ENCODE results near the gene PLAC1. TPM values are rescaled to one million over a fixed set of nuclear protein-coding genes. Genes with fewer than 3 reads are reported as not detected.

Gene PLAC1
- polyA plus RNA-seq, 1 donor from 2014 or later, result not detected

DNA sequence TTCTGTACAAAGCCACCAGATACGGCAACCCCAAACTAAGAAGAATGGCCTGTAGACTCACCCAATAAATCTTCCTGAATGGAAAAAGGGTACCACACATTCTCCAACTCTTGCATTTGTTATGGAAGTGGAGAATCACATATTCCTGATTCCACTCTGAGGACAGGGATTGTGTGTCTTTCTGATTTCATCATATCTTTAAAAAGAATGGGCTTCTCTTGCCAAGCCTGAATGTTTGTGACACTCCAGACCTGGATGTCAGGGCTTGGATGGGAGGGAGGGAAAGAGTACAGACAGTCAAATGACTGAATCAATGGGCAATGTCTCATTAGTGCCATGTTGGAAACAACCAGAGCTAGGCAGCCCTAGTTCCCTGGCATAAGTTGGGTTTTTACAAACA is 77.4 kb downstream of the PLAC1 start:
- Histone ChIP-seq H3K9me2 (ENCODE audit: insufficient read depth, low read length) (no peaks in the 10 kb centered on the region), H3F3A (ENCODE audit: insufficient read depth, low read length, poor library complexity, severe bottlenecking) (no peaks in the 10 kb centered on the region), H3K27me3 (ENCODE audit: insufficient read depth, low read depth, low read length) (no peaks in the 10 kb centered on the region), H3K79me2 (replicated peaks; ENCODE audit: insufficient read depth, low read length) (no peaks in the 10 kb centered on the region), H3K27ac (ENCODE audit: low read length) (no peak overlapping the region), H4K20me1 (ENCODE audit: insufficient read depth) (no peaks in the 10 kb centered on the region), H2AFZ (ENCODE audit: low read depth, low read length) (no peak overlapping the region), H3K4me3 (ENCODE audit: low read length) (no peak overlapping the region), H3K9me3 (ENCODE audit: low read length) (no peaks in the 10 kb centered on the region), H3K36me3 (ENCODE audit: insufficient read depth, low read length) (no peaks in the 10 kb centered on the region), H3K4me2 (ENCODE audit: low read length) (no peak overlapping the region), H3K9ac (ENCODE audit: low read length) (no peak overlapping the region)
- TF ChIP-seq RAD21 (conservative IDR thresholded peaks at IDR 0.05), result no peak
- no peak for TF ChIP-seq MXI1 (conservative IDR thresholded peaks at IDR 0.05; ENCODE audit: poor library complexity, severe bottlenecking)
- TF ChIP-seq, protein P1, sequence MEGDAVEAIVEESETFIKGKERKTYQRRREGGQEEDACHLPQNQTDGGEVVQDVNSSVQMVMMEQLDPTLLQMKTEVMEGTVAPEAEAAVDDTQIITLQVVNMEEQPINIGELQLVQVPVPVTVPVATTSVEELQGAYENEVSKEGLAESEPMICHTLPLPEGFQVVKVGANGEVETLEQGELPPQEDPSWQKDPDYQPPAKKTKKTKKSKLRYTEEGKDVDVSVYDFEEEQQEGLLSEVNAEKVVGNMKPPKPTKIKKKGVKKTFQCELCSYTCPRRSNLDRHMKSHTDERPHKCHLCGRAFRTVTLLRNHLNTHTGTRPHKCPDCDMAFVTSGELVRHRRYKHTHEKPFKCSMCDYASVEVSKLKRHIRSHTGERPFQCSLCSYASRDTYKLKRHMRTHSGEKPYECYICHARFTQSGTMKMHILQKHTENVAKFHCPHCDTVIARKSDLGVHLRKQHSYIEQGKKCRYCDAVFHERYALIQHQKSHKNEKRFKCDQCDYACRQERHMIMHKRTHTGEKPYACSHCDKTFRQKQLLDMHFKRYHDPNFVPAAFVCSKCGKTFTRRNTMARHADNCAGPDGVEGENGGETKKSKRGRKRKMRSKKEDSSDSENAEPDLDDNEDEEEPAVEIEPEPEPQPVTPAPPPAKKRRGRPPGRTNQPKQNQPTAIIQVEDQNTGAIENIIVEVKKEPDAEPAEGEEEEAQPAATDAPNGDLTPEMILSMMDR (IDR thresholded peaks at IDR 0.05; ENCODE audit: poor library complexity, severe bottlenecking), result no peak
- TF ChIP-seq TAF1 (IDR thresholded peaks at IDR 0.05; ENCODE audit: low read depth), result no peak
- no peak for TF ChIP-seq SMC3 (conservative IDR thresholded peaks at IDR 0.05; ENCODE audit: poor library complexity)
- TF ChIP-seq EZH2 (IDR thresholded peaks at IDR 0.05; ENCODE audit: borderline replicate concordance, insufficient read depth, low read length, poor library complexity, severe bottlenecking), result no peak
- no peak for TF ChIP-seq EP300 (conservative IDR thresholded peaks at IDR 0.05; ENCODE audit: poor library complexity, severe bottlenecking)
- no peak for TF ChIP-seq POLR2AphosphoS5 (IDR thresholded peaks at IDR 0.05)
- no peak for TF ChIP-seq REST (IDR thresholded peaks at IDR 0.05; ENCODE audit: borderline replicate concordance)

- H2AFZ ChIP-seq (ENCODE audit: low read depth, low read length), result no peak overlapping the region
- H3K36me3 ChIP-seq (ENCODE audit: insufficient read depth, low read length), result no peaks in the 10 kb centered on the region
- H3K9ac ChIP-seq (ENCODE audit: low read length), result no peak overlapping the region
- H4K20me1 ChIP-seq (ENCODE audit: insufficient read depth), result no peaks in the 10 kb centered on the region
- H3F3A ChIP-seq (ENCODE audit: insufficient read depth, low read length, poor library complexity, severe bottlenecking), result no peaks in the 10 kb centered on the region
- no peak overlapping the region for H3K4me2 ChIP-seq (ENCODE audit: low read length)
- no peaks in the 10 kb centered on the region for H3K9me2 ChIP-seq (ENCODE audit: insufficient read depth, low read length)
- no peaks in the 10 kb centered on the region for H3K27me3 ChIP-seq (ENCODE audit: insufficient read depth, low read depth, low read length)
- TF ChIP-seq POLR2AphosphoS5 (IDR thresholded peaks at IDR 0.05) (no peak), EP300 (conservative IDR thresholded peaks at IDR 0.05; ENCODE audit: poor library complexity, severe bottlenecking) (no peak), EZH2 (IDR thresholded peaks at IDR 0.05; ENCODE audit: borderline replicate concordance, insufficient read depth, low read length, poor library complexity, severe bottlenecking) (no peak), TAF1 (IDR thresholded peaks at IDR 0.05; ENCODE audit: low read depth) (no peak)
- TF ChIP-seq, protein P1 (IDR thresholded peaks at IDR 0.05; ENCODE audit: poor library complexity, severe bottlenecking), result no peak
- no peak overlapping the region for H3K27ac ChIP-seq (ENCODE audit: low read length)
- H3K4me3 ChIP-seq (ENCODE audit: low read length), result no peak overlapping the region
- no peaks in the 10 kb centered on the region for H3K9me3 ChIP-seq (ENCODE audit: low read length)
- no peaks in the 10 kb centered on the region for H3K79me2 ChIP-seq (replicated peaks; ENCODE audit: insufficient read depth, low read length)
Measured at GRCh38 chrX:134573683-134574035, 84.6 kb downstream of the PLAC1 start.
